H1 (cell line): ENCODE measurements around the gene TXLNG. TPM values are rescaled to one million over a fixed set of nuclear protein-coding genes. Genes with fewer than 3 reads are reported as not detected.

Source experiments
- CTCF ChIA-PET: fragments of 300-600 bp; sonication (Branson Sonifier 250); formaldehyde crosslinking; loops from one replicate; lab custom pipeline; 2021; ENCODE audit not compliant: partially characterized antibody; lab: Charles Lee
- POLR2A ChIA-PET: fragments of 300-600 bp; sonication (Branson Sonifier 250); formaldehyde crosslinking; loops from one replicate; lab custom pipeline; 2021; ENCODE audit warnings: inconsistent platforms; ENCODE audit not compliant: partially characterized antibody; lab: Charles Lee
- DNase-seq, 2 experiments: peaks; one replicate each; pipeline versions ENCODE4 v3.0.0 to v3.0.0-alpha.2; 2010 to 2022; ENCODE audit warnings: low spot score in 2 of 2, low read depth in 1 of 2, mixed read lengths in 1 of 2
- FAIRE-seq: peaks from 2 replicates; lab custom pipeline; 2011; peaks lifted over from hg19 to GRCh38; lab: Jason Lieb, UNC
- H2AFZ ChIP-seq: 2 replicates; pipeline ENCODE4 v1.8.1; 2012; ENCODE audit warnings: low read length, inconsistent platforms
- H2AK5ac ChIP-seq: 2 replicates; pipeline ENCODE4 v1.6.1; 2013; ENCODE audit warnings: low read depth, low read length
- H2BK120ac ChIP-seq: replicated peaks from 2 replicates; pipeline ENCODE3; 2013; ENCODE audit warnings: low read depth, low read length, inconsistent platforms
- H2BK12ac ChIP-seq: 2 replicates; pipeline ENCODE4 v1.6.1; 2013; ENCODE audit warnings: low read depth, low read length
- H2BK15ac ChIP-seq: 2 replicates; pipeline ENCODE4 v1.6.1; 2013; ENCODE audit warnings: low read length
- H2BK20ac ChIP-seq: 2 replicates; pipeline ENCODE4 v1.6.1; 2013; ENCODE audit warnings: low read length
- H2BK5ac ChIP-seq: 2 replicates; pipeline ENCODE4 v1.6.1; 2013; ENCODE audit warnings: low read depth, low read length
- H3K14ac ChIP-seq: 2 replicates; pipeline ENCODE4 v1.6.1; 2013; ENCODE audit warnings: inconsistent platforms; ENCODE audit not compliant: insufficient read length
- H3K18ac ChIP-seq: 2 replicates; pipeline ENCODE4 v1.6.1; 2013; ENCODE audit warnings: low read length; ENCODE audit errors: extremely low read depth
- H3K23ac ChIP-seq: 2 replicates; pipeline ENCODE4 v1.6.1; 2013; ENCODE audit warnings: inconsistent platforms; ENCODE audit not compliant: insufficient read length
- H3K23me2 ChIP-seq: 2 replicates; pipeline ENCODE4 v1.6.1; 2013; ENCODE audit warnings: low read depth, low read length
- H3K27ac ChIP-seq: 2 replicates; pipeline ENCODE4 v1.6.1; 2011; ENCODE audit warnings: low read depth, low read length, inconsistent platforms
- H3K27me3 ChIP-seq, 4 experiments: replicated peaks in 1 of 4; 1 replicate in 1 of 4; 2 replicates in 3 of 4; pipeline versions ENCODE4 v1.6.1 to v1.8.1; 2011 to 2013; ENCODE audit warnings: low read length in 3 of 4, mild to moderate bottlenecking in 3 of 4, inconsistent platforms in 2 of 4, mixed read lengths in 2 of 4, moderate library complexity in 1 of 4; ENCODE audit not compliant: control insufficient read depth in 3 of 4, insufficient read depth in 3 of 4; ENCODE audit errors: extremely low read depth in 1 of 4
- H3K36me3 ChIP-seq, 4 experiments: 2 replicates each; pipeline versions ENCODE4 v1.6.1 to v1.8.1; 2011 to 2013; ENCODE audit warnings: mild to moderate bottlenecking in 4 of 4, low read length in 3 of 4, moderate library complexity in 2 of 4, control low read depth in 1 of 4, inconsistent platforms in 1 of 4; ENCODE audit not compliant: insufficient read depth in 4 of 4, control insufficient read depth in 2 of 4
- H3K4ac ChIP-seq: replicated peaks from 2 replicates; pipeline ENCODE3; 2013; ENCODE audit warnings: low read length, low read depth, mixed read lengths, inconsistent platforms; ENCODE audit not compliant: insufficient read length
- H3K4me1 ChIP-seq, 4 experiments: replicated peaks in 1 of 4; 1 replicate in 1 of 4; 2 replicates in 3 of 4; pipeline versions ENCODE4 v1.6.1 to v1.8.1; 2011 to 2013; ENCODE audit warnings: low read length in 3 of 4, inconsistent platforms in 2 of 4, mixed read lengths in 1 of 4; ENCODE audit not compliant: insufficient read depth in 4 of 4, control insufficient read depth in 3 of 4
- H3K4me2 ChIP-seq, 2 experiments: 2 replicates each; pipeline versions ENCODE4 v1.6.1 to v1.8.1; 2011 to 2013; ENCODE audit warnings: low read depth in 2 of 2, low read length in 2 of 2, control low read depth in 1 of 2, inconsistent platforms in 1 of 2, mild to moderate bottlenecking in 1 of 2; ENCODE audit not compliant: insufficient read depth in 1 of 2
- H3K4me3 ChIP-seq, 4 experiments: fragments of 200-600, 300-600 bp in 1 of 4; sonication (generic), shearing (Covaris generic), sonication (Bioruptor Twin) in 1 of 4; 2 replicates each; pipeline versions ENCODE4 v1.5.1 to v1.8.1; 2011 to 2016; ENCODE audit warnings: low read length in 4 of 4, low read depth in 3 of 4, control low read depth in 2 of 4, inconsistent platforms in 2 of 4, mild to moderate bottlenecking in 2 of 4, mixed read lengths in 1 of 4, moderate library complexity in 1 of 4; ENCODE audit not compliant: insufficient read depth in 2 of 4; ENCODE audit errors: extremely low read depth in 1 of 4
- H3K56ac ChIP-seq: replicated peaks from 2 replicates; pipeline ENCODE3; 2013; ENCODE audit warnings: low read depth, mild to moderate bottlenecking, mixed read lengths, low read length, inconsistent platforms; ENCODE audit not compliant: insufficient read length
- H3K79me1 ChIP-seq: 2 replicates; pipeline ENCODE4 v1.6.1; 2013; ENCODE audit warnings: low read depth, low read length, control low read depth
- H3K79me2 ChIP-seq, 2 experiments: 2 replicates each; pipeline versions ENCODE4 v1.6.1 to v1.8.1; 2012 to 2013; ENCODE audit warnings: low read length in 2 of 2, mild to moderate bottlenecking in 2 of 2, inconsistent platforms in 1 of 2; ENCODE audit not compliant: insufficient read depth in 2 of 2, control insufficient read depth in 1 of 2
- H3K9ac ChIP-seq, 4 experiments: replicated peaks in 1 of 4; 1 replicate in 1 of 4; 2 replicates in 3 of 4; pipeline versions ENCODE4 v1.6.1 to v1.8.1; 2011 to 2013; ENCODE audit warnings: low read depth in 3 of 4, low read length in 3 of 4, control low read depth in 2 of 4, mild to moderate bottlenecking in 2 of 4, moderate library complexity in 2 of 4, inconsistent platforms in 1 of 4; ENCODE audit errors: extremely low read depth in 1 of 4
- H3K9me3 ChIP-seq, 2 experiments: 2 replicates each; pipeline versions ENCODE4 v1.6.1 to v1.8.1; 2012 to 2013; ENCODE audit warnings: mild to moderate bottlenecking in 2 of 2, moderate library complexity in 2 of 2, control low read depth in 1 of 2, inconsistent platforms in 1 of 2, low read depth in 1 of 2, low read length in 1 of 2, mixed read lengths in 1 of 2; ENCODE audit not compliant: insufficient read depth in 2 of 2
- H4K20me1 ChIP-seq, 2 experiments: replicated peaks in 1 of 2; 2 replicates each; pipeline versions ENCODE3 to v1.8.1; 2011 to 2013; ENCODE audit warnings: inconsistent platforms in 2 of 2, low read length in 2 of 2, mild to moderate bottlenecking in 1 of 2; ENCODE audit not compliant: insufficient read depth in 2 of 2, control insufficient read depth in 1 of 2
- H4K5ac ChIP-seq: 2 replicates; pipeline ENCODE4 v1.6.1; 2013; ENCODE audit warnings: low read length, low read depth, mixed read lengths, inconsistent platforms; ENCODE audit not compliant: insufficient read length
- H4K8ac ChIP-seq: 2 replicates; pipeline ENCODE4 v1.8.0; 2013; ENCODE audit warnings: mild to moderate bottlenecking, moderate library complexity, low read length, inconsistent platforms; ENCODE audit not compliant: insufficient read depth; ENCODE audit errors: extremely low read depth
- H4K91ac ChIP-seq: replicated peaks from 2 replicates; pipeline ENCODE3; 2013; ENCODE audit warnings: low read length, mixed read lengths, inconsistent platforms; ENCODE audit not compliant: insufficient read length
- ASH2L ChIP-seq: fragments of 200-600, 300-600 bp; sonication (generic); IDR thresholded peaks from one replicate; pipeline ENCODE4 v1.7.1; 2017; ENCODE audit warnings: low read length
- BACH1 ChIP-seq: IDR thresholded peaks from 2 replicates; pipeline ENCODE4 v1.6.1; 2012; ENCODE audit warnings: low read length, improper control_type of control experiment
- CBX5 ChIP-seq: fragments of 300-800, 300-1000 bp; sonication (generic); IDR thresholded peaks from 2 replicates; pipeline ENCODE4 v1.7.1; 2016; ENCODE audit warnings: antibody characterized with exemption, low read length, low read depth
- CTBP2 ChIP-seq: IDR thresholded peaks from 2 replicates; pipeline ENCODE4 v1.7.0; 2011; ENCODE audit warnings: borderline replicate concordance, mild to moderate bottlenecking, moderate library complexity, mixed read lengths, low read length; ENCODE audit not compliant: insufficient read depth, insufficient read length
- JUND ChIP-seq: IDR thresholded peaks from 2 replicates; pipeline ENCODE4 v1.6.1; 2011; ENCODE audit warnings: mild to moderate bottlenecking, improper control_type of control experiment, low read length
- RAD21 ChIP-seq, 2 experiments: IDR thresholded peaks in 1 of 2; conservative IDR thresholded peaks in 1 of 2; 2 replicates each; pipeline ENCODE4 v1.6.1; 2011; ENCODE audit warnings: low read depth in 2 of 2, low read length in 2 of 2, improper control_type of control experiment in 1 of 2, inconsistent platforms in 1 of 2, mild to moderate bottlenecking in 1 of 2, moderate library complexity in 1 of 2
- RFX5 ChIP-seq: IDR thresholded peaks from 2 replicates; pipeline ENCODE4 v1.6.1; 2011; ENCODE audit warnings: low read depth, low read length, improper control_type of control experiment, borderline replicate concordance
- SRF ChIP-seq: IDR thresholded peaks from 2 replicates; pipeline ENCODE4 v1.6.1; 2011; ENCODE audit warnings: mild to moderate bottlenecking, low read depth, low read length, moderate library complexity
- TAF1 ChIP-seq: IDR thresholded peaks from 2 replicates; pipeline ENCODE4 v1.6.1; 2011; ENCODE audit warnings: mild to moderate bottlenecking, low read depth, low read length
- TAF7 ChIP-seq: optimal IDR thresholded peaks from 2 replicates; pipeline ENCODE3; 2011; ENCODE audit warnings: low read depth, mild to moderate bottlenecking, inconsistent platforms, low read length, moderate library complexity, borderline replicate concordance
- WGBS, 2 experiments: shearing (Covaris generic) in 1 of 2; methylation state at CpG; one replicate each; pipeline versions ENCODE4 v1.1.6 to v1.1.7; 2013 to 2015; ENCODE audit warnings: low lambda C conversion rate in 2 of 2, mixed read lengths in 2 of 2, inconsistent platforms in 1 of 2, low coverage in 1 of 2, missing lambda C conversion rate in 1 of 2; ENCODE audit not compliant: insufficient replicate concordance in 2 of 2, insufficient coverage in 1 of 2, insufficient read length in 1 of 2; ENCODE audit errors: extremely low coverage in 1 of 2, missing lambda C conversion rate in 1 of 2; 5-methylcytosine and 5-hydroxymethylcytosine counted together
- polyA plus RNA-seq, 7 experiments: library from polyadenylated mRNA; depleted of rRNA in 3 of 7; stranded (reverse) in 5 of 7; unstranded in 2 of 7; fragments of >200 nt in 5 of 7; fragments of 200-250 nt in 2 of 7; gene quantifications; 1 replicate in 5 of 7; 2 replicates in 1 of 7; 4 replicates in 1 of 7; pipeline versions ENCODE4 v1.2.1 to v1.2.3, GENCODE V29; 2011 to 2013; ENCODE audit warnings: missing spikeins in 2 of 7, mixed read lengths in 2 of 7
- total RNA-seq: library from RNA; stranded (reverse); fragmentation: NEBNext Ultra II Directional; extraction: Animal tissue kit (Norgen Biotek cat#: 25700); gene quantifications from 2 replicates; pipeline ENCODE4 v1.2.1, GENCODE V29; 2021

The TXLNG gene
- total and polyA plus RNA-seq, 2 of the 8 experiments (the other 6 are each of a cell fraction or from before 2014, with no cell fraction given): 32.9 to 42.9 TPM

GRCh38 chrX:16851421-16851820 is 65.2 kb downstream of the TXLNG start:
- no peak overlapping the region for H4K8ac ChIP-seq
- H3K4me3 ChIP-seq: no peak overlapping the region
- no peak overlapping the region for H3K56ac ChIP-seq
- no peak overlapping the region for H2BK120ac ChIP-seq
- no peak for DNase-seq
- no peaks in the 10 kb centered on the region for H3K4me1 ChIP-seq
- H3K18ac ChIP-seq: no peak overlapping the region
- no peak overlapping the region for H2BK5ac ChIP-seq
- no peaks in the 10 kb centered on the region for H3K27me3 ChIP-seq
- H2AFZ ChIP-seq: no peak overlapping the region
- H4K5ac ChIP-seq: no peak overlapping the region
- H2BK20ac ChIP-seq: no peak overlapping the region
- no peak overlapping the region for H2AK5ac ChIP-seq
- H3K4ac ChIP-seq: no peak overlapping the region
- H3K9me3 ChIP-seq: no peaks in the 10 kb centered on the region
- H3K23me2 ChIP-seq: no peaks in the 10 kb centered on the region
- H3K27ac ChIP-seq: no peak overlapping the region
- ChIA-PET CTCF (no interaction called here), POLR2A (interaction anchor here (1.6 kb wide), 1 partner anchor 12 kb away, joined by 4 read pairs; no protein-coding TSS in a partner anchor)
- TF ChIP-seq JUND: no peak
- no peak for TF ChIP-seq BACH1
- no peak for TF ChIP-seq RAD21 (IDR thresholded peaks at IDR 0.05 in 1 of 2, conservative IDR thresholded peaks at IDR 0.05 in 1 of 2; ENCODE audit: low read depth in 2 of 2, low read length in 2 of 2)
- no peak for TF ChIP-seq TAF1
- TF ChIP-seq ASH2L: no peak
- TF ChIP-seq SRF: no peak
- TF ChIP-seq CTBP2: no peak
- TF ChIP-seq RFX5: no peak
- no peak for TF ChIP-seq CBX5
- no peak for TF ChIP-seq TAF7
- peaks cover 0 to 5% of the 10 kb centered on the region in 2 experiments for H4K20me1 ChIP-seq
- 58% methylated on average over 1 of the region's 1 CpG; no CpG with 5 or more reads in 1 of the 2 experiments for WGBS, 2 experiments
- H3K14ac ChIP-seq: no peak overlapping the region
- no peak overlapping the region for H2BK15ac ChIP-seq
- FAIRE-seq: no peak
- H3K79me2 ChIP-seq: peaks cover 0 to 6% of the 10 kb centered on the region in 2 experiments; a peak in 1 of 4 replicates
- no peak overlapping the region for H3K23ac ChIP-seq
- no peak overlapping the region for H4K91ac ChIP-seq
- H3K79me1 ChIP-seq: no peaks in the 10 kb centered on the region
- no peak overlapping the region for H2BK12ac ChIP-seq
- H3K4me2 ChIP-seq: no peak overlapping the region
- no peak overlapping the region for H3K9ac ChIP-seq
- H3K36me3 ChIP-seq: peaks cover 2 to 59% (median 30%) of the 10 kb centered on the region in 4 experiments; a peak in 6 of 8 replicates
